Uterus (tissue), 2 donors: Measurements from ENCODE around the gene NDUFA12.

Experiments used
- CTCF ChIP-seq, 4 experiments: fragments of 200-600 bp in 2 of 4; fragments of 450-650 bp in 2 of 4; sonication (generic) in 2 of 4; IDR thresholded peaks; one replicate each; pipeline ENCODE4 v1.5.1; 2016 to 2019; ENCODE audit warnings: antibody characterized with exemption in 4 of 4, mild to moderate bottlenecking in 2 of 4, moderate library complexity in 1 of 4
- POLR2A ChIP-seq, 2 donors: fragments of 450-650 bp; IDR thresholded peaks; one replicate each; pipeline ENCODE4 v1.6.1; 2016; ENCODE audit warnings: antibody characterized with exemption in 2 of 2, mild to moderate bottlenecking in 1 of 2, moderate library complexity in 1 of 2

GRCh38 chr12:94997726-94998125 is 5.8 kb downstream of the NDUFA12 start:
- TF ChIP-seq CTCF (IDR thresholded peaks at IDR 0.05) (no peak), POLR2A (IDR thresholded peaks at IDR 0.05) (no peak)
